H1 (cell line): ENCODE results near the gene GINS2. TPM values are rescaled to one million over a fixed set of nuclear protein-coding genes. Genes with fewer than 3 reads are reported as not detected.

Experiments
- CTCF ChIA-PET: fragments of 300-600 bp; sonication (Branson Sonifier 250); formaldehyde crosslinking; loops from one replicate; lab custom pipeline; 2021; ENCODE audit not compliant: partially characterized antibody; lab: Charles Lee
- POLR2A ChIA-PET: fragments of 300-600 bp; sonication (Branson Sonifier 250); formaldehyde crosslinking; loops from one replicate; lab custom pipeline; 2021; ENCODE audit warnings: inconsistent platforms; ENCODE audit not compliant: partially characterized antibody; lab: Charles Lee
- DNase-seq, 2 experiments: peaks; one replicate each; pipeline versions ENCODE4 v3.0.0 to v3.0.0-alpha.2; 2010 to 2022; ENCODE audit warnings: low spot score in 2 of 2, low read depth in 1 of 2, mixed read lengths in 1 of 2
- FAIRE-seq: peaks from 2 replicates; lab custom pipeline; 2011; peaks lifted over from hg19 to GRCh38; lab: Jason Lieb, UNC
- H2AFZ ChIP-seq: 2 replicates; pipeline ENCODE4 v1.8.1; 2012; ENCODE audit warnings: low read length, inconsistent platforms
- H2AK5ac ChIP-seq: 2 replicates; pipeline ENCODE4 v1.6.1; 2013; ENCODE audit warnings: low read depth, low read length
- H2BK120ac ChIP-seq: replicated peaks from 2 replicates; pipeline ENCODE3; 2013; ENCODE audit warnings: low read depth, low read length, inconsistent platforms
- H2BK12ac ChIP-seq: 2 replicates; pipeline ENCODE4 v1.6.1; 2013; ENCODE audit warnings: low read depth, low read length
- H2BK15ac ChIP-seq: 2 replicates; pipeline ENCODE4 v1.6.1; 2013; ENCODE audit warnings: low read length
- H2BK20ac ChIP-seq: 2 replicates; pipeline ENCODE4 v1.6.1; 2013; ENCODE audit warnings: low read length
- H2BK5ac ChIP-seq: 2 replicates; pipeline ENCODE4 v1.6.1; 2013; ENCODE audit warnings: low read depth, low read length
- H3K14ac ChIP-seq: 2 replicates; pipeline ENCODE4 v1.6.1; 2013; ENCODE audit warnings: inconsistent platforms; ENCODE audit not compliant: insufficient read length
- H3K18ac ChIP-seq: 2 replicates; pipeline ENCODE4 v1.6.1; 2013; ENCODE audit warnings: low read length; ENCODE audit errors: extremely low read depth
- H3K23ac ChIP-seq: 2 replicates; pipeline ENCODE4 v1.6.1; 2013; ENCODE audit warnings: inconsistent platforms; ENCODE audit not compliant: insufficient read length
- H3K23me2 ChIP-seq: 2 replicates; pipeline ENCODE4 v1.6.1; 2013; ENCODE audit warnings: low read depth, low read length
- H3K27ac ChIP-seq: 2 replicates; pipeline ENCODE4 v1.6.1; 2011; ENCODE audit warnings: low read depth, low read length, inconsistent platforms
- H3K27me3 ChIP-seq, 4 experiments: replicated peaks in 1 of 4; 1 replicate in 1 of 4; 2 replicates in 3 of 4; pipeline versions ENCODE4 v1.6.1 to v1.8.1; 2011 to 2013; ENCODE audit warnings: low read length in 3 of 4, mild to moderate bottlenecking in 3 of 4, inconsistent platforms in 2 of 4, mixed read lengths in 2 of 4, moderate library complexity in 1 of 4; ENCODE audit not compliant: control insufficient read depth in 3 of 4, insufficient read depth in 3 of 4; ENCODE audit errors: extremely low read depth in 1 of 4
- H3K36me3 ChIP-seq, 4 experiments: 2 replicates each; pipeline versions ENCODE4 v1.6.1 to v1.8.1; 2011 to 2013; ENCODE audit warnings: mild to moderate bottlenecking in 4 of 4, low read length in 3 of 4, moderate library complexity in 2 of 4, control low read depth in 1 of 4, inconsistent platforms in 1 of 4; ENCODE audit not compliant: insufficient read depth in 4 of 4, control insufficient read depth in 2 of 4
- H3K4ac ChIP-seq: replicated peaks from 2 replicates; pipeline ENCODE3; 2013; ENCODE audit warnings: low read length, low read depth, mixed read lengths, inconsistent platforms; ENCODE audit not compliant: insufficient read length
- H3K4me1 ChIP-seq, 4 experiments: replicated peaks in 1 of 4; 1 replicate in 1 of 4; 2 replicates in 3 of 4; pipeline versions ENCODE4 v1.6.1 to v1.8.1; 2011 to 2013; ENCODE audit warnings: low read length in 3 of 4, inconsistent platforms in 2 of 4, mixed read lengths in 1 of 4; ENCODE audit not compliant: insufficient read depth in 4 of 4, control insufficient read depth in 3 of 4
- H3K4me2 ChIP-seq, 2 experiments: 2 replicates each; pipeline versions ENCODE4 v1.6.1 to v1.8.1; 2011 to 2013; ENCODE audit warnings: low read depth in 2 of 2, low read length in 2 of 2, control low read depth in 1 of 2, inconsistent platforms in 1 of 2, mild to moderate bottlenecking in 1 of 2; ENCODE audit not compliant: insufficient read depth in 1 of 2
- H3K4me3 ChIP-seq, 4 experiments: fragments of 200-600, 300-600 bp in 1 of 4; sonication (generic), shearing (Covaris generic), sonication (Bioruptor Twin) in 1 of 4; 2 replicates each; pipeline versions ENCODE4 v1.5.1 to v1.8.1; 2011 to 2016; ENCODE audit warnings: low read length in 4 of 4, low read depth in 3 of 4, control low read depth in 2 of 4, inconsistent platforms in 2 of 4, mild to moderate bottlenecking in 2 of 4, mixed read lengths in 1 of 4, moderate library complexity in 1 of 4; ENCODE audit not compliant: insufficient read depth in 2 of 4; ENCODE audit errors: extremely low read depth in 1 of 4
- H3K56ac ChIP-seq: replicated peaks from 2 replicates; pipeline ENCODE3; 2013; ENCODE audit warnings: low read depth, mild to moderate bottlenecking, mixed read lengths, low read length, inconsistent platforms; ENCODE audit not compliant: insufficient read length
- H3K79me1 ChIP-seq: 2 replicates; pipeline ENCODE4 v1.6.1; 2013; ENCODE audit warnings: low read depth, low read length, control low read depth
- H3K79me2 ChIP-seq, 2 experiments: 2 replicates each; pipeline versions ENCODE4 v1.6.1 to v1.8.1; 2012 to 2013; ENCODE audit warnings: low read length in 2 of 2, mild to moderate bottlenecking in 2 of 2, inconsistent platforms in 1 of 2; ENCODE audit not compliant: insufficient read depth in 2 of 2, control insufficient read depth in 1 of 2
- H3K9ac ChIP-seq, 4 experiments: replicated peaks in 1 of 4; 1 replicate in 1 of 4; 2 replicates in 3 of 4; pipeline versions ENCODE4 v1.6.1 to v1.8.1; 2011 to 2013; ENCODE audit warnings: low read depth in 3 of 4, low read length in 3 of 4, control low read depth in 2 of 4, mild to moderate bottlenecking in 2 of 4, moderate library complexity in 2 of 4, inconsistent platforms in 1 of 4; ENCODE audit errors: extremely low read depth in 1 of 4
- H3K9me3 ChIP-seq, 2 experiments: 2 replicates each; pipeline versions ENCODE4 v1.6.1 to v1.8.1; 2012 to 2013; ENCODE audit warnings: mild to moderate bottlenecking in 2 of 2, moderate library complexity in 2 of 2, control low read depth in 1 of 2, inconsistent platforms in 1 of 2, low read depth in 1 of 2, low read length in 1 of 2, mixed read lengths in 1 of 2; ENCODE audit not compliant: insufficient read depth in 2 of 2
- H4K20me1 ChIP-seq, 2 experiments: replicated peaks in 1 of 2; 2 replicates each; pipeline versions ENCODE3 to v1.8.1; 2011 to 2013; ENCODE audit warnings: inconsistent platforms in 2 of 2, low read length in 2 of 2, mild to moderate bottlenecking in 1 of 2; ENCODE audit not compliant: insufficient read depth in 2 of 2, control insufficient read depth in 1 of 2
- H4K5ac ChIP-seq: 2 replicates; pipeline ENCODE4 v1.6.1; 2013; ENCODE audit warnings: low read length, low read depth, mixed read lengths, inconsistent platforms; ENCODE audit not compliant: insufficient read length
- H4K8ac ChIP-seq: 2 replicates; pipeline ENCODE4 v1.8.0; 2013; ENCODE audit warnings: mild to moderate bottlenecking, moderate library complexity, low read length, inconsistent platforms; ENCODE audit not compliant: insufficient read depth; ENCODE audit errors: extremely low read depth
- H4K91ac ChIP-seq: replicated peaks from 2 replicates; pipeline ENCODE3; 2013; ENCODE audit warnings: low read length, mixed read lengths, inconsistent platforms; ENCODE audit not compliant: insufficient read length
- BRCA1 ChIP-seq: IDR thresholded peaks from 2 replicates; pipeline ENCODE4 v1.6.1; 2012; ENCODE audit warnings: low read depth, low read length, improper control_type of control experiment
- POLR2AphosphoS5 ChIP-seq: IDR thresholded peaks from 2 replicates; pipeline ENCODE4 v1.6.1; 2011; ENCODE audit warnings: low read depth, low read length
- SUZ12 ChIP-seq: fragments of 200-600 bp; sonication (generic); IDR thresholded peaks from 2 replicates; pipeline ENCODE4 v1.6.1; 2012; ENCODE audit warnings: mild to moderate bottlenecking, inconsistent platforms, low read length, moderate library complexity, mixed read lengths
- TAF7 ChIP-seq: optimal IDR thresholded peaks from 2 replicates; pipeline ENCODE3; 2011; ENCODE audit warnings: low read depth, mild to moderate bottlenecking, inconsistent platforms, low read length, moderate library complexity, borderline replicate concordance
- WGBS, 2 experiments: shearing (Covaris generic) in 1 of 2; methylation state at CpG; one replicate each; pipeline versions ENCODE4 v1.1.6 to v1.1.7; 2013 to 2015; ENCODE audit warnings: low lambda C conversion rate in 2 of 2, mixed read lengths in 2 of 2, inconsistent platforms in 1 of 2, low coverage in 1 of 2, missing lambda C conversion rate in 1 of 2; ENCODE audit not compliant: insufficient replicate concordance in 2 of 2, insufficient coverage in 1 of 2, insufficient read length in 1 of 2; ENCODE audit errors: extremely low coverage in 1 of 2, missing lambda C conversion rate in 1 of 2; 5-methylcytosine and 5-hydroxymethylcytosine counted together
- polyA plus RNA-seq, 7 experiments: library from polyadenylated mRNA; depleted of rRNA in 3 of 7; stranded (reverse) in 5 of 7; unstranded in 2 of 7; fragments of >200 nt in 5 of 7; fragments of 200-250 nt in 2 of 7; gene quantifications; 1 replicate in 5 of 7; 2 replicates in 1 of 7; 4 replicates in 1 of 7; pipeline versions ENCODE4 v1.2.1 to v1.2.3, GENCODE V29; 2011 to 2013; ENCODE audit warnings: missing spikeins in 2 of 7, mixed read lengths in 2 of 7
- total RNA-seq: library from RNA; stranded (reverse); fragmentation: NEBNext Ultra II Directional; extraction: Animal tissue kit (Norgen Biotek cat#: 25700); gene quantifications from 2 replicates; pipeline ENCODE4 v1.2.1, GENCODE V29; 2021

GINS2 gene
- total and polyA plus RNA-seq, 2 of the 8 experiments (the other 6 are each of a cell fraction or from before 2014, with no cell fraction given) = 29.4 to 59.1 TPM

DNA sequence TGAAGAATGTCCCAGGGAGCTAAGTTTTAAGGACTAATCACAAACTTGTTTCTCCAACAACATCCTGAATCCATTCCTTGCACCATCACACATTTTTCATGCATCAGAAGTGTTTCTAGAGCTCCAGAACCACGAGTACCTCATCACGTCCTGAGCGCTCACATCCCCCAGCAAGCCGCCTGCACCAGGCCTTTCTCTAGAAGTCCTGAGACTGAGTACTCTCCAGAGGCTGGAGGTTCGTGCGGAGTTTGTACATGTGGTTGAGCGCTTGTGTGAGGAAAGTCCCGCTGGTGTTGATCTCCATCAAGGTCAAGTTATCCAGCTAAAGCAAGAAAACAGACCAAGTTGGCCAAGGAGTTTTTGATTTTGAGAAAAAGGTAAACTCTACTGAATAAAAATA, 10.7 kb downstream of the GINS2 start:
- Histone ChIP-seq H3K36me3 (peaks cover 42 to 77% (median 58%) of the 10 kb centered on the region in 4 experiments), H3K9ac (no peak overlapping the region), H3K27me3 (no peaks in the 10 kb centered on the region), H2BK20ac (no peak overlapping the region), H3K79me2 (no peaks in the 10 kb centered on the region; a peak in 1 of 4 replicates), H2BK5ac (no peak overlapping the region), H3K27ac (no peak overlapping the region), H2AFZ (no peak overlapping the region), H4K5ac (no peak overlapping the region), H3K4me3 (no peak overlapping the region), H3K9me3 (no peaks in the 10 kb centered on the region), H4K20me1 (peaks cover 5 to 20% of the 10 kb centered on the region in 2 experiments), H3K23ac (no peak overlapping the region), H3K18ac (no peak overlapping the region), H3K56ac (no peak overlapping the region), H2BK120ac (no peak overlapping the region), H3K4me2 (no peak overlapping the region), H4K91ac (no peak overlapping the region), H3K79me1 (peaks cover 9% of the 10 kb centered on the region; the same call in 1 of the 2 replicates), H3K14ac (no peak overlapping the region), H2AK5ac (no peak overlapping the region), H3K4ac (no peak overlapping the region), H4K8ac (no peak overlapping the region), H3K4me1 (no peaks in the 10 kb centered on the region), H3K23me2 (no peaks in the 10 kb centered on the region), H2BK12ac (no peak overlapping the region), H2BK15ac (no peak overlapping the region)
- DNase-seq (no peak), FAIRE-seq (no peak)
- POLR2A ChIA-PET = interaction anchor here (0.7 to 10.5 kb wide), 6 partner anchors 8 to 46 kb away, joined by 3 to 77 read pairs (median 7); partner anchors contain the start of gene GINS2
- CTCF ChIA-PET = interaction anchor here (1.0 to 37.0 kb wide), 8 partner anchors 9 to 189 kb away, joined by 3 to 620 read pairs (median 12); no protein-coding TSS in a partner anchor
- TF ChIP-seq BRCA1 (no peak), SUZ12 (no peak), POLR2AphosphoS5 (no peak), TAF7 (no peak)
- 93% methylated on average over 8 of the region's 8 CpGs; no CpG with 5 or more reads in 1 of the 2 experiments for WGBS, 2 experiments
